ENCODE data around the gene TSGA10.
"Not testable (repeated sequence)": the region's sequence is repeated elsewhere in the genome, so short reads cannot be mapped to it uniquely, and the experiment has no call there.

The TSGA10 gene, protein sequence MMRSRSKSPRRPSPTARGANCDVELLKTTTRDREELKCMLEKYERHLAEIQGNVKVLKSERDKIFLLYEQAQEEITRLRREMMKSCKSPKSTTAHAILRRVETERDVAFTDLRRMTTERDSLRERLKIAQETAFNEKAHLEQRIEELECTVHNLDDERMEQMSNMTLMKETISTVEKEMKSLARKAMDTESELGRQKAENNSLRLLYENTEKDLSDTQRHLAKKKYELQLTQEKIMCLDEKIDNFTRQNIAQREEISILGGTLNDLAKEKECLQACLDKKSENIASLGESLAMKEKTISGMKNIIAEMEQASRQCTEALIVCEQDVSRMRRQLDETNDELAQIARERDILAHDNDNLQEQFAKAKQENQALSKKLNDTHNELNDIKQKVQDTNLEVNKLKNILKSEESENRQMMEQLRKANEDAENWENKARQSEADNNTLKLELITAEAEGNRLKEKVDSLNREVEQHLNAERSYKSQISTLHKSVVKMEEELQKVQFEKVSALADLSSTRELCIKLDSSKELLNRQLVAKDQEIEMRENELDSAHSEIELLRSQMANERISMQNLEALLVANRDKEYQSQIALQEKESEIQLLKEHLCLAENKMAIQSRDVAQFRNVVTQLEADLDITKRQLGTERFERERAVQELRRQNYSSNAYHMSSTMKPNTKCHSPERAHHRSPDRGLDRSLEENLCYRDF

DNA sequence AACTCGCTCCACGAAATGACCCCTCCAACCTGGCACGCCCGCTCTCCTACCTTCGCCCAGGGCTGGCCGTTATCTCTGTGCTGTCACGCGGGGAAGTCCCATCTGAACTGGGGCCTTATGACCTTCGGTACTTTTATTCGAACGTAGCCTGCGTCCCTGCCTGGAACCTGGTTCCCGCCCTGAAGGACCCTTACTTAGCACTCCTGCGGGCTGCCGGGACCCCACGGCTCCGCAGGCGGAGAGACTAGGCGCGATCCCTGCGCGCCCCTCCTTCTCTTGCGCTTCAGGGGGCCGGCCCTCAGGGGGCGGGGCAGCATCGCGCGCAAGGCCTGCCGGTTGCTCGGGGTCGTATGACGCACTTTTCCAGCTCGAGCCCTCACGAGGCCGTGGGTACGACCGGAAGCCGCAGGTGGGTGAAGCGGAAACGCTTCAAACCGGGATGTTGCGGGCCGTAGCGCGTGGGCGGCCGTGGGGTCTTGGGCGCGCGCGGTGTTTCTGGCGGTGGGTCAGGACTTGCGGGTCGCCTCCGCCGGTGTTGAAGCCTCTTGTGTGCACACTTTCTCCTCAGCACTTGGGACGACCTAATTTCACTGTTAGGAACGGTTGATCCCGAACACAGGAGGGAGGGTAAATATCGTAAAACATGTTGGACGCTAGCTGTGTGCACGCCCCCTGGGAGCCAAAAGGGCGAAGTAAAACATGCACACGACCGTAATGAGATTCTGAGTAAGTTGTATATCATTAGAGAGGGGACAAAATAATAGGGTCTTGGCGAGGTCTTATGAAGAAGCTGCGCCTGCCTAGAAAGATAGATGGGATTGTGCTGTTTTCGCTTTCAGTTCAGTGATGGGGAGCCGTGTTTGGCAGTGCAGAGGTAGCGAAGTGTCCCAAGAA is at the start of gene TSGA10, which contains the start of gene LIPT1:
TSGA10 (minus strand) TSS at position 300 of the 894 bp plus-strand sequence. CDS start 45,503 bp downstream, outside the sequence.
LIPT1 (plus strand) TSS at position 325 of the 894 bp plus-strand sequence. CDS start 6,991 bp downstream, outside the sequence.
- DNase-seq (ENCODE audit: low spot score), result peak; percentile 93

DNA sequence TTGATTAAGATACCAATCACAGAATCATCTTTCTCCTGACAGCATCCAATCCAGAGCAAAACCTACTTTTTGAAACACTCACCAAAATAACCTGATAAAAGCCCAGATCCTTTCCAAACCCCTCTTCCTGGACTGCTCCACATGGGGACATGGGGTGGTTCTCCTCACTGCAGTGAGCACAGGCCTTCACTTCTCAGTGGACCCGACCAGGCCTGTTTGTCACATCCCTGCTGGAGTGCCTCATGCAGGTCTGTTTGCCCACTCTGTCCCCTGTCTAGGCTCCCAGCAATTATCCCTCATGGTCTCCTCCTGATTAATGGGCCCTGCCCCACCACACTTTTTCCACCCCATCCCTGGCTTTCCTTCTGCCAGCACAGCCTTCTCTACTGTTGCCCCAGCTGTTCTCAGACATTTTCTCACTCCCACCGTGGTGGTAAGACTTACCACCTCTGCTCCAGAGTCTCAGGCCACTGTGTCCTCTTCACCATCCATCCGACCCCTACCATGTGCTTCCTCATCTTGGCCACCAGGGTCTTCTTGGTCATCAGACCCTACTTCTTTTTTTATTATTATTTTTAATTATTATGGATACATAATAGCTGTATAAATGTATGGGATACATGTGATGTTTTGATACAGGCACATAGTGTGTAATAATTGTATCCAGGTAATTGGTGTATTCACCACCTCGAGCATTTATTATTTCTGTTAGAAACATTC is 47.4 kb upstream of the TSGA10 start:
- DNase-seq (ENCODE audit: low spot score), result no peak

DNA sequence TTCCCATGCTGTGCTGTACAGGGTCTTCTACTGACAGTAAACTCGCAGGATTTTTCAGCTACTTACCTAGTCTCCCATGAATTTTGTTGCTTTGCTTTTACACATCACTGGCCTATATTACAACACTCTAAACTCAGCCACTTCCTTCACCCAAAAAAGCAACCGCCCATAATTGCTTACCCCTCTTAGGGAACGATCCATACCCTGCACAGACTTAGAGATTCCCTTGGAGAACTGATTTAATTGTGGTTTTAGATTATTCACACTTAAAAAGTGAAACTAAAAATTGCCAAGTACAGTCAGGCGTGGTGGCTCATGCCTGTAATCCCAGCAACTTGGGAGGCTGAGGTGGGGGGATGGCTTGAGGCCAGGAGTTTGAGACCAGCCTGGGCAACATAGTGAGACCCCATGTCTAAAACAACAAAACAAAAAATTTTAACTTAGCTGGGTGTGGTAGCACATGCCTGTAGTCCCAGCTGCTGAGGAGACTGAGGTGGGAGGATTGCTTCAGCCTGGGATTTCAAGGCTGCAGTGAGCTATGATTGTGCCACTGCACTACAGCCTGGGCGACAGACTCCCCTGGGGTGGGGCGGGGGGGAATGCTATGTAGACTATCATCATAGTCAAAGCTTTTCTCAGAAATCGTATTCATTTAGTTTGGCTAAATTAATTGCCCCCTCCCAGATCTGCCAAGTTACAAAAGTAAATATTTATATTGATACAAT is 45.5 kb upstream of the TSGA10 start:
- DNase-seq (ENCODE audit: low spot score), result no peak

DNA sequence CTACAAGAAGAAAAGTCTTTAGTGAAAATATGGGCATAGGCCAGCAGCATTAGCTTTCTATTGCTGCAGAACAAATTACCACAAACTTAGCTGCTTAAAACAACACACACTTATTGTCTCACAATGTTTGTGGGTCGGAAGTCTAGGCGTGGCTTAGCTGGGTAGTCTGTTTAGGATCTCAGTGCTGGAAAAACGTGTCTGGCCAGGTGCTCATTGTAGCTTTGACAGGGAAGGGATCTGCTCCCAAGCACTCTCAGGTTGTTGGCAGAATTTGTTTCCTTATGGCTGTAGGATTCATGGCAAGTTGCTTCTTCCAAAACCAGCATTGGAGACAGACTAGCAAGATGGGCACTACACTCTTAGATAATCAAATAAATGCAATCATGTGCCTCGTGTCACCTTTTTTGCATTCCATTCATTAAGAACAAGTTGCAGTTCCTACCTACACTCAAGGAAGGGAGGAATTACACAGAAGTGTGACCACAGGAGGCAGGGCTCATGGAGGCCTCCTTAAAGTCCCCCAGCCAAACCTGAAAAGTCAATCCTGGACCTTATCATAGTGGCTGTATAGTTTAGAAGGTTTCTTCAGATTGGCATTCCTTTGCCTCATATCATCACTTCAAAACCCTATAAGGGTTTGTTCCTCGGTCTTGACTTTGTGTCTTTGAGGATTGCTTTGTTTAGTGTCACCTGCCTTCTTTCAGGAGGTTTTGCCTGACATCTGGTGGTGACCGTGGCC is 43.5 kb upstream of the TSGA10 start:
- DNase-seq (ENCODE audit: low spot score), result no peak

DNA sequence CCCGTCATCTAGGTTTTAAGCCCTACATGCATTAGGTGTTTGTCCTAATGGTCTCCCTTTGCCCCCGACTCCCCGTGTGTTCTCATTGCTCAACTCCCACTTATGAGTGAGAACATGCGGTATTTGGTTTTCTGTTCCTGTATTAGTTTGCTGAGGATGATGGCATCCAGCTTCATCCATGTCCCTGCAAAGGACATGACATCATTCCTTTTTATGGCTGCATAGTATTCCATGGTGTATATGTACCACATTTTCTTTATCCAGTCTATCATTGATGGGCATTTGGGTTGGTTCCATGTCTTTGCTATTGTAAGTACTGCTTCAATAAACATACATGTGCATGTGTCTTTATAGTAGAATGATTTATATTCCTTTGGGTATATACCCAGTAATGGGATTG is 37.6 kb upstream of the TSGA10 start:
- DNase-seq (ENCODE audit: low spot score), result not testable (repeated sequence)

DNA sequence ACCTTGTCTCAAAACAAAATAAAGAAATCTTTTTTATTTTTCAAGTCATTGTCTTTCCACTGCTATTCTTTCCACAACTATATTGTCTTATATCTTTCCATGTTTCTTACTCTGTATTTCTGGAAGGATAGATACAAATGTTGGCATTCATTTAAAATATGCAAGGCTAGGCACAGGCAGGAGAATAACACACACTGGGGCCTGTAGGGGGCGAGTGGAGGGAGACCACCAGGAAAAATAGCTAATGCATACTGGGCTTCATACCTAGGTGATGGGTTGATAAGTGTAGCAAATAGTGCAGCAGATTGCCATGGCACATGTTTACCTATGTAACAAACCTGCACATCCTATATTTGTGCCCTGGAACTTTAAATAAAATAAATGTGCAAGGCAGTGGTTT is 35.8 kb upstream of the TSGA10 start:
- DNase-seq (ENCODE audit: low spot score), result no peak

DNA sequence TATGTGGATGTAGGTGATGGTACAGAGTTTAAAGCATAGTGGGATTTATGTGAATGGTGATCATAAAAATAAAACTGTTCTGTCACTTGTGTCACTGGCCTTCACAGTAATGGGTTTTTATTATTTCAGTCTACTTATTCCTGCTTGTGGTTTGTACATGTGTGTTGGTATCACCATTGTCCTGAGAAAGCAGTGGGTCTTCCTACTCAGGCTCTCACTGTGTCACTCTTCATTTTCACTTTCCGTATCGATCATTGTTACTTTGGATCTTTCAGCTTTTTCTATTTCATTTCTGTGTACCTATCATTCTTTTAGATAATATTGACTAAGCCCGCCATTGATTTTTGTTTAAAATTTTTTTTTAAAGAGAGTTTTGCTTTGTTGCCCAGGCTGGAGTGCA is 33.6 kb upstream of the TSGA10 start:
- DNase-seq (ENCODE audit: low spot score), result no peak

DNA sequence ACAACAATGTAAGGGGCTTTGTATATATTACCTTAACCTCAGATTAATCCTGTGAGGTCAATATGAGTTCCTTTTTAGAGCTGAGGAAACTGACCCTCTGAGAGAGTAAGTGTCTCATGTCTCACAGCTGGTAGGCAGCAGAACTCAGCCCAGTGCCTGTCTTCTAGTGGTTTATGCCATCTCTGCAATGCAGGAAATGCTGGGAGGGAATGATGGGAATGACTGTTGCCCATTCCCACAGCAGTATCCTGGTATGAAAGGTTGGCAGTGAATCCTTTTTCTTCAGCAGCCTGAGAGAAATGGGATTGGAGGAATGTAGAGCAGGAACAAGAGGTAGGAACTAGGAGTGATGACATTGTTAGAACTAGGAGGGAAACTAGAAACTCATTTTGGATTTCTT is 32.3 kb upstream of the TSGA10 start:
- DNase-seq (ENCODE audit: low spot score), result no peak

DNA sequence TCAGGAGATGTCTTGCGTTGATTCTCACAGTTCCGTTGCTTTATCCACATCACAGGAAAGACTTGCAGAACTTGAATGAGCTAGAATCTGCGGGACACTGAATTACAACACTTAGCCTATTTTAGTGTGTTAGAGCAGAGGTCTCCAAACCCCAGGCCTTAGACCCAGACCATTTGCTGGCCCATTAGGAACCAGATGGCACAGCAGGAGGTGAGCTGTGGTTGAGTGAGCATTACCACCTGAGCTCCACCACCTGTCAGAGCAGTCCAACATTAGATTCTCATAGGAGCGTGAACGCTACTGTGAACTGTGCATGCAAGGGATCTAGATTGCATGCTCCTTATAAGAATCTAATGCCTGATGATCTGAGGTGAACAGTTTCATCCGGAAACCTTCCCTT is 30.1 kb upstream of the TSGA10 start:
- no peak for DNase-seq (ENCODE audit: low spot score)

DNA sequence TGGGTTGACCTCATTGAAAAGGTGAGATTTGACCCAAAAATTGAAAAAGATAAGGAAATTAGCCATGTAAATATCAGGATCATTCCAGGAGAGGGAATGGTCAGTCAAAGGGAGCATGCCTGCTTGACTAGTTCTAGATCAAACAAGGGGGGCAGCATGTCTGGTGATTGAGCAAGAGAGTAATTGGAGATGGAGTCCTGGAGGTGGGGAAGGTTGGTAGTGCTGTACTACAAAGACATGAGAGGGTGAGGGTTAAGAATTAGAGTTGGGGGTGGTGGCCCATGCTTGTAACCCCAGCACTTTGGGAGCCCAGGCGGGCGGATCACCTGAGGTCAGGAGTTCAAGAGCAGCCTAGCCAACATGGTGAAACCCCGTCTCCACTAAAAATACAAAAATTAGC is 28.3 kb upstream of the TSGA10 start:
- DNase-seq (ENCODE audit: low spot score), result no peak

DNA sequence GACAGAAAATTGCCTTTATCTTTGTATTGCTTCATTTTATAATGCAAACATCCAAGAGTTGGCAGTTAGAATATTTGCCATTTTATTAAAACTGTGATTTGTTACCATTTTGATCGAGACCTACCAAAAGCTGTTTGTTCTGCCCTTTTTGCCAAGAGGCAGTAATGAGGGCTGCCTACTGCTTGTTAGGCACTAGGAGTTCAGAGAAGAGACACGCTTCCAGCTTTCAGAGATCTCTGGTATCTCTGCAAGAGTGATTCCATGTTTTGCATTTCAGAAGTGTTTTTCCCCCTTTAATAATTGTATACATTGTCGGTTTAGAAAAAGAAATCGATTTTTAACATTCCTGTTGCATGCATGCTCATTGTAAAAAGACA is 26.9 kb upstream of the TSGA10 start:
- no peak for DNase-seq (ENCODE audit: low spot score)

DNA sequence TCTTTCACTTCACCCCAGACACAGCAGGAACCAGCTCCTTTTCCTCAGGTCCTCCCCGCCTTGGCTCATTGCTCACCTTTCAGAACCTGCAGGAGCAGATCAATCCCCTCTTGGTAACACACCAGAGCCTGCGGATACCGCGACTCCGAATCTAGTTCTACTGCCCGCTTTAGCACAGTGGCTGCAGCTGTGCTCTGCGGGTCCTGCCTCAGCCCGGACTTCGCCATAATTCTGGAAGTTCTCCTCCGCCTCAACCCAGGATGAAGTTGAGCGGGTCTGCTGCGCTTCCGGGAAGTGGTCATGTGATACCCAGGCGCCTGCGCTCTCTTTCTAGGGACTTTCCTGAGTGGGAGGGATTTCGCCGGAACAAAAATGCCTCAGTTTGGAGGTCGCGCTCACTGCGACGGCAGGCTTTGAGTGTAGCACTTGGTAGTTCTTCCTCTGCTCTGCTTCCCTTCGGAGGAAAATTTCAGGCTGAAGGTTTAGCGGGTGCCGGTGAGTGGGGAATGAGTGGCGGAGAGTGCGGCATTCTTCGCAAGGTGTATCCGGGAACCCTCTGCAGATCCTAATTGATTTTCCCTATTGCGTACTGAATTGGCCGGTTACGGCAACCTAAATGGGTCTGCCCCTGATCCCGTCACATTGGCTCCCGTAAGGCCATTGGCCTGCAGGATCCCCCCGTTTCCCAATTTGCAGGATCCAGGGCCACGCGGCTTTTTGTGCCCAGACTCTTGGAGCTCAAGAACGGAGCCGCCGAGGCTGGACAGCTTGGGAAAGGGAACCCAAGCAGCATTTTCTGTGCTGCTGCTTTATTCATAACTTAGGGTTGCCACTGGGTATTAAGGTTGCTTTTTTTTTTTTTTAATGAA is 26.2 kb upstream of the TSGA10 start, which contains the start of the genes MITD1 and MRPL30:
MITD1 (minus strand) TSS at position 304 of the 869 bp plus-strand sequence; CDS start at position 227, 77 bp downstream.
MRPL30 (plus strand) TSS at position 430 of the 869 bp plus-strand sequence. CDS start 5,020 bp downstream, outside the sequence.
- peak; percentile 94 for DNase-seq (ENCODE audit: low spot score)

DNA sequence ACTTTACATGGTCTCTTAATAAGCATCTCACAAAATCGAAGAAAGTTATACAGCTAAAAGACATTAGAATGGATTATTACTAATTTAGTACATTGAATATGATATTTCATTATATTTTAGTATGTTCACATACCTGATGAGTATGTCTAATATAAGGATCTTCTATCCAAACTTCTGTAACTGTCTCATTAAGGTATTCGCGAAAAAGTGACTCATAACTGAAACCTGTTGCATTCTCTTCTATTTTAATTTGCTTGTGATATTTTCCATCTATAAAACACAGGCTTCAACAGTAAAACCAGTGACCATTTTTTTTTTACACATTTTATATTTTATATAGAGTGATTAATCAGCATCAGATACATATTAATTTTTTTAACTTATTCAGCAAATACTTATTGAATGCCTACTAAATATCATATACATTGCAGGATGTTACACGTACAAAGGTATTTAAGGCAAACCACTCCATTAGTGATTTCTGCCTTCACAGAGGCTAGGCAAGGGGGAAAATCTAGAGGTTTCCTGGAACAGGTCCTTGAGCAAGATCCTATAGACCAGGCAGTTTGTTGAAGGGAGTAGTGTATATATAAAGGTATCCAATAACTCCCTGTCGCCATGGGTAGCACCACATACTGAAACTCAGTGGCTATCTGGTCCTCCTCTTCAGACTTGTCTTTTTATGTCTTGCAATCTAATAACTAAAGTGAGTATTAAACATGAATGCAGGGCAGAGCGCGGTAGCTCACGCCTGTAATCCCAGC is 16.8 kb upstream of the TSGA10 start:
- DNase-seq (ENCODE audit: low spot score), result no peak

DNA sequence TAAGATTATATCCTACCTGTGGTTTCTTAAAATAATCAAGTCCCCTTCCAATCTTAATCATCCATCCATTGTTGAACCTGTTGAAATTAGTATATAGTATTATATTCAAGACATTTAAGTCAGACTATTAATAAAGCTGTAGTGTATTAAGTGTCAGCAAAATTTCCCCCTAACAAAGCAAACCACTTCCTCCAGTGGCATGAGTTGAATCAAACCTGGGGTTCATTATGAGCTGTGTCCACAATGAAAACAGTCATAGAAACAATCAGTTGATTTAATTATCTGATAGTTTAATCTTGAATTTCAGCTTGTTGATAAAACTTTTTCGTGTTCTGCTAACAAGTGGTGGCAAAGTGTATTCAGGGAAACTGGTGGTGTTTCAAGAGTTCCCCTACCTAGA is 14.8 kb upstream of the TSGA10 start:
- DNase-seq (ENCODE audit: low spot score), result no peak

DNA sequence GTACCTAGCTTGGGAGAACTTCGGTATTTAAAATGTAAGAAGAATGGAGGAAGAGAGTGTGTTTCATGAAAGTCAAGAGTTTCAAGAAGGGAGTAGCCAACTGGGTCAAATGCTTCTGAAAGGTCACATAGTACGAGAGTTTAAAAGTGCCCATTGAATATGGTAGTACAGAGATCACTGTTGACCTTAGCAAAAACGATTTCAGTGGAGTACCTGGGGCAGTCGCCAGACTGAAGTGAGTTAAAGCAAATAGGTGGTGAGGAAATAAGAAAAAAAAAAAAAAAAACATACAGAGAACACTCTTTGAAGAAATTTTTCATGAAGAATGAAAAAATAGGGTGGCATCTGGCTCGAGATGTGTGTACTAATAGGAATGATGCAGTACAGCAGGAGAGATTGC is 11.5 kb upstream of the TSGA10 start:
- DNase-seq (ENCODE audit: low spot score), result no peak

DNA sequence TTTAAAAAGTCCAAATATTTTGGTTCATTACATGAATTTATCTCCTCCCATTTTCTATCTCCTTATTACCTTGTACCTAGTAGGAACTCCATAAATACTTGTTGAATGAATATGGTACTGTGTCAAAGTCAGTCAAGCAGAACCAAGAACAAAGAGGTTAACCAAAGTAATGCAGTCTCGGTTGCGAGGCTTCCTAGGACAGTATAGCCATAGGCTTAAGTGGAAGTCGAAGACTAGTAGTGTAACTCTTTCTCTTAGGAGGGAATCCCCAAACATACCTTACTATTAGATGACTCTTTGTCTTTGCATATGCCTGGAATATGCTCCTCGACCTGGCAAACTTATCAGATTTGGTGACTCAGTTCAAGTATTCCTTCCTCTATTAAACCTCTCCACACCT is 4.9 kb upstream of the TSGA10 start:
- no peak for DNase-seq (ENCODE audit: low spot score)

DNA sequence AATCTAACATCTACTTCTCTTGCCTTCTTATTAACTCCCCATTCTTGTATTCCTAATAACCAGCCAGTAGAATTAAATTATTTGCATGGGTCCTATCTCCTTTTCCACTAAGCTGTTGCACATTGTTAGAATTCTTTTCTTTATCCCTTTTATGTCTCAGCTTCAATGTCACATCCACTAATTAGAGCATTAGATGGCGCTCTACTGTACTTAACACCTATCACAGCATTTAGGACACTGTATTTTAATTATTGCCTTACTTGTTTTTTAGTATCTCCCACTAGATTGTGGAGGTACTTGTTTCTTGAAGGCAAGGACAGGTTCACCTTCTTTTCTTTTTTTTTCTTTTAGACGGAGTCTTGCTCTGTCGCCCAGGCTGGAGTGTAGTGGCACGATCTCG is 3.9 kb upstream of the TSGA10 start:
- no peak for DNase-seq (ENCODE audit: low spot score)

DNA sequence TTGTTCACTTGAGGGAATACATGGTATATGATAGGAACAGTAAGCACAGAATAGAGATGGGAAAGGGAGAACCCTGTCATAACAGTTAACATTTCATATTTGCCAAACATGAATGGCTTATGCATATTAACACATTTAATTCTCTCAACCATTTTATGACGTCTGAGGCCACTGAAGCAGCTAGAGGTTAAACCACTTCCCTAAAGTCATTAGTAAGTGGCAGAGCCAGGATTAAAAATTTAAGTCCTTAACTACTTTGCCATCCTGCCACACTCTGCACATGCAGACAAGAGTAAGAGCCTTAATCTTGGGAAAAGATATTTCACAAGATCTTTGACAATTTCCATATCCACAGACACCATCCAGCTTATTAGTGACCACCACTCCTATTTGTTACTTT is 2.1 kb upstream of the TSGA10 start:
- no peak for DNase-seq (ENCODE audit: low spot score)
